Left lung (tissue), 14 donors: ENCODE measurements around the gene FAS. TPM values are rescaled to one million over a fixed set of nuclear protein-coding genes. Genes with fewer than 3 reads are reported as not detected.

Experiments used
- ATAC-seq: fragments of 200-7000 bp; cut with Tn5 transposase; one replicate; pipeline ENCODE4 v1.9.1; 2020; ENCODE audit warnings: moderate library complexity
- DNase-seq, 4 donors: peaks; one replicate each; pipeline ENCODE4 v3.0.0-alpha.2; 2013 to 2020
- H3K27ac ChIP-seq, 2 donors: fragments of 200-600 bp; sonication (generic) in 1 of 2; one replicate each; pipeline versions ENCODE4 v1.5.0 to v1.8.0; 2020 to 2021
- H3K27me3 ChIP-seq, 2 donors: fragments of 200-600 bp; sonication (generic) in 1 of 2; one replicate each; pipeline versions ENCODE4 v1.5.0 to v1.8.0; 2020 to 2021
- H3K36me3 ChIP-seq, 2 donors: fragments of 200-600 bp; sonication (generic) in 1 of 2; one replicate each; pipeline versions ENCODE4 v1.5.0 to v1.8.0; 2020 to 2021
- H3K4me1 ChIP-seq, 2 donors: fragments of 200-600 bp; one replicate each; pipeline ENCODE4 v1.8.0; 2021
- H3K4me3 ChIP-seq, 2 donors: fragments of 200-600 bp; sonication (generic) in 1 of 2; one replicate each; pipeline versions ENCODE4 v1.5.0 to v1.8.0; 2020 to 2021; ENCODE audit warnings: mild to moderate bottlenecking in 1 of 2
- H3K9me3 ChIP-seq, 2 donors: fragments of 200-600 bp; sonication (generic) in 1 of 2; one replicate each; pipeline versions ENCODE4 v1.5.0 to v1.8.0; 2020 to 2021
- CTCF ChIP-seq, 2 donors: fragments of 200-600 bp; sonication (generic) in 1 of 2; IDR thresholded peaks; one replicate each; pipeline versions ENCODE4 v1.5.0 to v1.8.0; 2021; ENCODE audit warnings: antibody characterized with exemption in 2 of 2
- intact Hi-C, 2 donors: fragments of 100-400 bp; cut with DNase I; formaldehyde crosslinking; loops; one replicate each; pipeline versions ENCODE4 v1.11.2 to v1.14.2; 2022
- long read RNA-seq, 12 donors: library from polyadenylated mRNA in 2 of 12; unstranded in 2 of 12; transcript quantifications; one replicate each; pipeline ENCODE4 v2.0.0 and lab custom pipeline, GENCODE V29; 2019 to 2026
- polyA plus RNA-seq, 6 donors: library from polyadenylated mRNA; unstranded; fragments of 120-200 nt; gene quantifications; one replicate each; pipeline ENCODE4 v1.2.1, GENCODE V29; 2013; ENCODE audit not compliant: insufficient read length in 6 of 6
- total RNA-seq, 2 donors: library from RNA; stranded (reverse); fragmentation: NEBNext Ultra II Directional; extraction: Animal tissue kit (Norgen Biotek cat#: 25700); gene quantifications; one replicate each; pipeline ENCODE4 v1.2.1, GENCODE V29; 2021
- donor health status: DM: no; HTN: yes; CAD: no.
- donor health status: DM: no; HTN: no; CAD: no.

FAS gene
- 10 to 100 TPM; 47.1 to 76.4 TPM for total RNA-seq
- polyA plus RNA-seq: 10 to 100 TPM; 15.1 to 31.3 (median 22.1) TPM
- long read RNA-seq, donor 1, partial matches to known transcripts: 0 of 1 reads
- long read RNA-seq, donor 1, other reads (novel, unspliced or antisense): 0 of 1 reads
- long read RNA-seq, donor 2, partial matches to known transcripts: 0 of 1 reads
- long read RNA-seq, donor 2, other reads (novel, unspliced or antisense): 0 of 1 reads
- long read RNA-seq, donor 3, partial matches to known transcripts: 0 of 3 reads
- long read RNA-seq, donor 3, other reads (novel, unspliced or antisense): 0 of 3 reads
- long read RNA-seq, donor 4, transcript FAS-204 (9 exons, 2,563 nt): major isoform, 12 of 19 reads
- long read RNA-seq, donor 4, partial matches to known transcripts: 0 of 19 reads
- long read RNA-seq, donor 4, other reads (novel, unspliced or antisense): 4 of 19 reads
- long read RNA-seq, donor 5, partial matches to known transcripts: 0 of 2 reads
- long read RNA-seq, donor 5, other reads (novel, unspliced or antisense): 0 of 2 reads
- long read RNA-seq, donor 6, partial matches to known transcripts: 0 of 2 reads
- long read RNA-seq, donor 6, other reads (novel, unspliced or antisense): 0 of 2 reads
- long read RNA-seq, donor 7, partial matches to known transcripts: 0 of 2 reads
- long read RNA-seq, donor 7, other reads (novel, unspliced or antisense): 0 of 2 reads
- long read RNA-seq, donor 8: 0 reads
- long read RNA-seq, donor 9: 0 reads
- long read RNA-seq, donor 10, transcript FAS-204 (9 exons, 2,563 nt): major isoform, 5 of 8 reads
- long read RNA-seq, donor 10, partial matches to known transcripts: 0 of 8 reads
- long read RNA-seq, donor 10, other reads (novel, unspliced or antisense): 2 of 8 reads
- long read RNA-seq, donor 11, partial matches to known transcripts: 0 of 1 reads
- long read RNA-seq, donor 11, other reads (novel, unspliced or antisense): 0 of 1 reads
- long read RNA-seq, donor 12, partial matches to known transcripts: 0 of 3 reads
- long read RNA-seq, donor 12, other reads (novel, unspliced or antisense): 0 of 3 reads

DNA sequence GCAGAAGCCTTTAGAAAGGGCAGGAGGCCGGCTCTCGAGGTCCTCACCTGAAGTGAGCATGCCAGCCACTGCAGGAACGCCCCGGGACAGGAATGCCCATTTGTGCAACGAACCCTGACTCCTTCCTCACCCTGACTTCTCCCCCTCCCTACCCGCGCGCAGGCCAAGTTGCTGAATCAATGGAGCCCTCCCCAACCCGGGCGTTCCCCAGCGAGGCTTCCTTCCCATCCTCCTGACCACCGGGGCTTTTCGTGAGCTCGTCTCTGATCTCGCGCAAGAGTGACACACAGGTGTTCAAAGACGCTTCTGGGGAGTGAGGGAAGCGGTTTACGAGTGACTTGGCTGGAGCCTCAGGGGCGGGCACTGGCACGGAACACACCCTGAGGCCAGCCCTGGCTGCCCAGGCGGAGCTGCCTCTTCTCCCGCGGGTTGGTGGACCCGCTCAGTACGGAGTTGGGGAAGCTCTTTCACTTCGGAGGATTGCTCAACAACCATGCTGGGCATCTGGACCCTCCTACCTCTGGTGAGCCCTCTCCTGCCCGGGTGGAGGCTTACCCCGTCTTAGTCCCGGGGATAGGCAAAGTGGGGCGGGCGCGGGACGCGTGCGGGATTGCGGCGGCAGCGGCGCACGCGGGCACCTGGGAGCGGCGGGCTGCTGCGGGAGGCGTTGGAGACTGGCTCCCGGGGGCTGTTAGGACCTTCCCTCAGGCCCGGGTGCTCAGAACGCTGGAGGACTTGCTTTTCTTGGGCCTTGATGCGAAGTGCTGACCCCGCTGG is at the start of gene FAS:
TSS of gene FAS (plus strand) at position 415 of the 777 bp plus-strand sequence. CDS start at position 494, 79 bp downstream.
- ATAC-seq (peak; percentile 85), DNase-seq (peak; percentile 63 to 93 (median 76))
- intact Hi-C loops: no loop called here
- Histone ChIP-seq H3K9me3 (no peaks in the 10 kb centered on the region), H3K27ac (peak within 1 kb of the TSS; percentile 98 to 99), H3K4me1 (peaks cover 15 to 63% of the 10 kb centered on the region in 2 donors), H3K4me3 (peak within 1 kb of the TSS; percentile 79 to 82), H3K27me3 (no peaks in the 10 kb centered on the region), H3K36me3 (no peaks in the 10 kb centered on the region)
- no peak for TF ChIP-seq CTCF (IDR thresholded peaks at IDR 0.05)

GRCh38 chr10:88941026-88941425 is 49.6 kb upstream of the FAS start:
- no peak overlapping the region for H3K27ac ChIP-seq
- H3K4me1 ChIP-seq: no peaks in the 10 kb centered on the region
- ATAC-seq (no peak), DNase-seq (no peak)
- no peaks in the 10 kb centered on the region for H3K9me3 ChIP-seq
- intact Hi-C loops: no loop called here
- no peaks in the 10 kb centered on the region for H3K27me3 ChIP-seq
- TF ChIP-seq CTCF (IDR thresholded peaks at IDR 0.05): no peak
- peaks cover 0 to 9% of the 10 kb centered on the region in 2 donors for H3K36me3 ChIP-seq
- no peak overlapping the region for H3K4me3 ChIP-seq

- intact Hi-C loops: no loop called here
- Histone ChIP-seq H3K4me1 (no peaks in the 10 kb centered on the region), H3K9me3 (no peaks in the 10 kb centered on the region), H3K27ac (no peak overlapping the region), H3K36me3 (peaks cover 0 to 4% of the 10 kb centered on the region in 2 donors), H3K27me3 (no peaks in the 10 kb centered on the region), H3K4me3 (no peak overlapping the region)
- ATAC-seq: no peak
- TF ChIP-seq CTCF (IDR thresholded peaks at IDR 0.05): no peak
- no peak for DNase-seq
These were observed 46.8 kb upstream of the FAS start for GRCh38 chr10:88943778-88944177.

GRCh38 chr10:88944813-88945212 is 45.8 kb upstream of the FAS start:
- Histone ChIP-seq H3K9me3 (no peaks in the 10 kb centered on the region), H3K36me3 (no peaks in the 10 kb centered on the region), H3K4me3 (no peak overlapping the region), H3K27ac (peak overlapping the region in 1 of 2 donors; percentile 5), H3K27me3 (no peaks in the 10 kb centered on the region), H3K4me1 (no peaks in the 10 kb centered on the region)
- ATAC-seq (no peak), DNase-seq (no peak)
- intact Hi-C loops: no loop called here
- TF ChIP-seq CTCF (IDR thresholded peaks at IDR 0.05): no peak
